Activated gamma-delta T cell (primary cell): ENCODE data around the gene HUS1B.
"Not testable (repeated sequence)": the region's sequence is repeated elsewhere in the genome, so short reads cannot be mapped to it uniquely, and the experiment has no call there.

Experiments used
- DNase-seq: peaks from one replicate; lab custom pipeline; 2025; lab: John Stamatoyannopoulos, UW
- total RNA-seq, 2 donors: gene quantifications; one replicate each; lab custom pipeline; 2026; lab: John Stamatoyannopoulos, UW

Gene HUS1B
- 0.79 to 1.1 reads per million in 2 donors for total RNA-seq

- DNase-seq = no peak
These were observed at the start of gene HUS1B for GRCh38 chr6:656460-657252. Gene HUS1B, minus strand, starts transcription at chr6:657100. Its CDS starts 156 bp downstream, at chr6:656944.

GRCh38 chr6:706146-706545, 49.2 kb upstream of the HUS1B start:
- no peak for DNase-seq

GRCh38 chr6:705047-705446, 48.1 kb upstream of the HUS1B start:
- no peak for DNase-seq

- no peak for DNase-seq
These were observed 47.1 kb upstream of the HUS1B start for GRCh38 chr6:704046-704445.

- no peak for DNase-seq
These were observed 46.7 kb upstream of the HUS1B start for GRCh38 chr6:703552-703951.

- DNase-seq = no peak
These were observed 45.0 kb upstream of the HUS1B start for GRCh38 chr6:701700-702479.

- no peak for DNase-seq
These were observed 44.3 kb upstream of the HUS1B start for GRCh38 chr6:701215-701614.

- no peak for DNase-seq
These were observed 43.6 kb upstream of the HUS1B start for GRCh38 chr6:700490-700889.

GRCh38 chr6:699319-699718, 42.4 kb upstream of the HUS1B start:
- no peak for DNase-seq

- DNase-seq = not testable (repeated sequence)
These were observed 37.7 kb upstream of the HUS1B start for GRCh38 chr6:694431-695126.

- no peak for DNase-seq
These were observed 36.8 kb upstream of the HUS1B start for GRCh38 chr6:693723-694009.

GRCh38 chr6:692858-693722, 36.2 kb upstream of the HUS1B start, which contains the start of gene EXOC2:
Gene EXOC2, minus strand, starts transcription at chr6:693139. Its CDS starts 55,321 bp downstream, at chr6:637818.
- DNase-seq = peak; percentile 72

- peak; percentile 58 for DNase-seq
These were observed 35.5 kb upstream of the HUS1B start for GRCh38 chr6:692356-692851.

- no peak for DNase-seq
These were observed 32.3 kb upstream of the HUS1B start for GRCh38 chr6:689223-689622.

- no peak for DNase-seq
These were observed 29.6 kb upstream of the HUS1B start for GRCh38 chr6:686497-686896.

- no peak for DNase-seq
These were observed 28.1 kb upstream of the HUS1B start for GRCh38 chr6:684831-685636.

GRCh38 chr6:683742-684440, 27.0 kb upstream of the HUS1B start:
- DNase-seq = no peak

GRCh38 chr6:680666-681340, 23.9 kb upstream of the HUS1B start:
- no peak for DNase-seq

- no peak for DNase-seq
These were observed 23.4 kb upstream of the HUS1B start for GRCh38 chr6:680251-680650.
